HepG2 (cell line): ENCODE measurements around the gene COMT. TPM values are rescaled to one million over a fixed set of nuclear protein-coding genes. Genes with fewer than 3 reads are reported as not detected.
A peak's percentile ranks its signal among the peaks of the same experiment; 100 is the strongest.

ENCODE experiments used
- ATAC-seq: fragments of 200-7000 bp; cut with Tn5 transposase; 3 replicates; pipeline ENCODE4 v1.9.1; 2020; ENCODE audit warnings: mild to moderate bottlenecking, moderate library complexity
- BruUV-seq: library from RNA; stranded (reverse); fragments of 400-500 nt; replicated peaks from 2 replicates; lab custom pipeline; 2021; lab: Mats Ljungman, UMichigan
- CTCF ChIA-PET: fragments of 300-600 bp; formaldehyde crosslinking; extraction: SDS; loops from one replicate; lab custom pipeline; 2021; ENCODE audit warnings: low total read pairs, inconsistent platforms, low intra/inter-chr PET ratio; lab: Yijun Ruan, JAX
- POLR2A ChIA-PET: fragments of 350-600 bp; sonication (Branson Sonifier 250); formaldehyde crosslinking; loops from one replicate; lab custom pipeline; 2020; ENCODE audit warnings: antibody characterized with exemption, inconsistent platforms; lab: Yijun Ruan, JAX
- DNase-seq: peaks from one replicate; pipeline ENCODE4 v3.0.0-alpha.2; 2015; ENCODE audit warnings: low spot score
- FAIRE-seq: peaks from 3 replicates; lab custom pipeline; 2011; peaks lifted over from hg19 to GRCh38; lab: Jason Lieb, UNC
- H2AFZ ChIP-seq: one replicate; pipeline ENCODE4 v1.6.1; 2011; ENCODE audit warnings: low read length, inconsistent platforms
- H3K27ac ChIP-seq: fragments of 300-600 bp; 3 replicates; pipeline ENCODE4 v1.8.0; 2011; ENCODE audit warnings: mixed run types, mild to moderate bottlenecking, mixed read lengths, low read length, inconsistent platforms; ENCODE audit not compliant: insufficient read depth; ENCODE audit errors: extremely low read length
- H3K27me3 ChIP-seq, 2 experiments: fragments of 200-600 bp in 1 of 2; 2 replicates in 1 of 2; 3 replicates in 1 of 2; pipeline versions ENCODE4 v1.6.0 to v1.8.0; 2011; ENCODE audit warnings: low read length in 2 of 2, mild to moderate bottlenecking in 2 of 2, moderate library complexity in 2 of 2, inconsistent platforms in 1 of 2; ENCODE audit not compliant: insufficient read depth in 2 of 2, control insufficient read depth in 1 of 2
- H3K36me3 ChIP-seq, 2 experiments: fragments of 200-600 bp in 1 of 2; replicated peaks in 1 of 2; 2 replicates in 1 of 2; 3 replicates in 1 of 2; pipeline versions ENCODE4 v1.5.1 to v1.8.0; 2011; ENCODE audit warnings: low read length in 2 of 2, inconsistent platforms in 1 of 2; ENCODE audit not compliant: insufficient read depth in 2 of 2, control insufficient read depth in 1 of 2
- H3K4me1 ChIP-seq: 2 replicates; pipeline ENCODE4 v1.5.1; 2012; ENCODE audit warnings: low read length, inconsistent platforms; ENCODE audit not compliant: insufficient read depth
- H3K4me2 ChIP-seq: 2 replicates; pipeline ENCODE4 v1.6.0; 2011; ENCODE audit warnings: low read depth, low read length, inconsistent platforms
- H3K4me3 ChIP-seq, 3 experiments: fragments of 200-600 bp in 1 of 3; sonication (generic), shearing (Covaris generic) in 1 of 3; replicated peaks in 1 of 3; 2 replicates each; pipeline ENCODE4 v1.5.1; 2011 to 2016; ENCODE audit warnings: low read length in 3 of 3, inconsistent platforms in 2 of 3, low read depth in 2 of 3, mild to moderate bottlenecking in 2 of 3, control low read depth in 1 of 3, mixed read lengths in 1 of 3; ENCODE audit not compliant: insufficient read depth in 1 of 3
- H3K79me2 ChIP-seq: one replicate; pipeline ENCODE4 v1.6.1; 2011; ENCODE audit warnings: low read length, inconsistent platforms; ENCODE audit not compliant: insufficient read depth
- H3K9ac ChIP-seq: 2 replicates; pipeline ENCODE4 v1.6.0; 2011; ENCODE audit warnings: mild to moderate bottlenecking, low read depth, low read length, inconsistent platforms; ENCODE audit not compliant: insufficient read depth
- H3K9me3 ChIP-seq: 2 replicates; pipeline ENCODE4 v1.5.1; 2012; ENCODE audit warnings: mild to moderate bottlenecking, low read length
- H4K20me1 ChIP-seq: 2 replicates; pipeline ENCODE4 v1.6.0; 2011; ENCODE audit warnings: inconsistent platforms, mild to moderate bottlenecking, low read length, moderate library complexity; ENCODE audit not compliant: insufficient read depth
- ARHGAP35 ChIP-seq: sonication (generic); formaldehyde crosslinking; IDR thresholded peaks from 2 replicates; pipeline ENCODE4 v1.9.0; 2022; ENCODE audit warnings: mild to moderate bottlenecking, inconsistent platforms, moderate library complexity, missing genetic modification reagents, borderline replicate concordance
- BHLHE40 ChIP-seq: IDR thresholded peaks from 2 replicates; pipeline ENCODE4 v1.6.1; 2011; ENCODE audit warnings: low read length, improper control_type of control experiment
- EZH2 ChIP-seq: conservative IDR thresholded peaks from 2 replicates; pipeline ENCODE4 v1.6.1; 2012; ENCODE audit warnings: mild to moderate bottlenecking, low read depth, low read length, moderate library complexity
- GATAD1 ChIP-seq: IDR thresholded peaks from 2 replicates; pipeline ENCODE4 v1.6.1; 2016; ENCODE audit warnings: missing genetic modification reagents, missing compliant biosample characterization
- GTF3A ChIP-seq: sonication (generic); formaldehyde crosslinking; conservative IDR thresholded peaks from 2 replicates; pipeline ENCODE4 v1.4.0; 2020; ENCODE audit warnings: mild to moderate bottlenecking, missing genetic modification reagents
- HDAC2 ChIP-seq: sonication (generic); formaldehyde crosslinking; IDR thresholded peaks from 2 replicates; pipeline ENCODE4 v1.4.0; 2020; ENCODE audit warnings: missing genetic modification reagents
- KLF12 ChIP-seq: sonication (generic); formaldehyde crosslinking; IDR thresholded peaks from 2 replicates; pipeline ENCODE4 v1.4.0; 2020; ENCODE audit warnings: missing genetic modification reagents, borderline replicate concordance
- MAF1 ChIP-seq: sonication (generic); formaldehyde crosslinking; IDR thresholded peaks from 2 replicates; pipeline ENCODE4 v1.5.0; 2020; ENCODE audit warnings: missing genetic modification reagents, borderline replicate concordance
- POLR2A ChIP-seq, 2 experiments: IDR thresholded peaks; 2 replicates each; pipeline ENCODE4 v1.6.1; 2011; ENCODE audit warnings: low read depth in 2 of 2, low read length in 2 of 2, mild to moderate bottlenecking in 1 of 2, moderate library complexity in 1 of 2; ENCODE audit not compliant: insufficient read depth in 1 of 2
- ZFP36L1 ChIP-seq: sonication (generic); formaldehyde crosslinking; IDR thresholded peaks from 2 replicates; pipeline ENCODE4 v1.8.0; 2022; ENCODE audit warnings: mild to moderate bottlenecking, missing genetic modification reagents, moderate library complexity
- ZMYM2 ChIP-seq: sonication (generic); formaldehyde crosslinking; IDR thresholded peaks from 2 replicates; pipeline ENCODE4 v1.8.0; 2022; ENCODE audit warnings: mild to moderate bottlenecking, missing genetic modification reagents
- ZNF556 ChIP-seq: sonication (generic); formaldehyde crosslinking; IDR thresholded peaks from 2 replicates; pipeline ENCODE4 v1.4.0; 2020; ENCODE audit warnings: mild to moderate bottlenecking, missing genetic modification reagents, borderline replicate concordance
- ZNF841 ChIP-seq: sonication (generic); formaldehyde crosslinking; IDR thresholded peaks from 2 replicates; pipeline ENCODE4 v1.8.1; 2023; ENCODE audit warnings: missing genetic modification reagents, borderline replicate concordance
- WGBS: methylation state at CpG from one replicate; pipeline ENCODE4 v1.1.6; 2017; ENCODE audit warnings: low lambda C conversion rate; 5-methylcytosine and 5-hydroxymethylcytosine counted together
- in situ Hi-C: cut with HindIII; loops from 2 replicates; pipeline ENCODE4 v1.10.0; 2017; ENCODE audit warnings: low pct_unique_long_range_greater_than_20kb; ENCODE audit not compliant: extremely low pct_ligation_motif_present
- intact Hi-C: fragments of 100-400 bp; cut with micrococcal nuclease; formaldehyde crosslinking; loops from one replicate; pipeline ENCODE4 v1.10.0; 2022; ENCODE audit not compliant: unreplicated experiment
- polyA plus RNA-seq, 8 experiments: library from polyadenylated mRNA; depleted of rRNA in 3 of 8; stranded (reverse) in 7 of 8; unstranded in 1 of 8; fragments of >200 nt; fragmentation: Illumina TruSeq in 4 of 8; extraction: Trizol in 4 of 8; gene quantifications; 2 replicates each; pipeline versions ENCODE4 v1.2.1 to v1.2.3, GENCODE V29; 2011 to 2016; ENCODE audit warnings: low read depth in 4 of 8, missing spikeins in 1 of 8, mixed read lengths in 1 of 8; ENCODE audit not compliant: insufficient read depth in 1 of 8
- total RNA-seq, 5 experiments: library from RNA; depleted of rRNA; stranded (reverse); fragments of >200 nt; fragmentation: Illumina TruSeq; extraction: Trizol; gene quantifications; 2 replicates each; pipeline ENCODE4 v1.2.3, GENCODE V29; 2016; ENCODE audit warnings: low read depth in 1 of 5

The COMT gene
- total and polyA plus RNA-seq, 2 of the 13 experiments (the other 11 are each of a cell fraction or from before 2014, with no cell fraction given), result 156 to 162 TPM

DNA sequence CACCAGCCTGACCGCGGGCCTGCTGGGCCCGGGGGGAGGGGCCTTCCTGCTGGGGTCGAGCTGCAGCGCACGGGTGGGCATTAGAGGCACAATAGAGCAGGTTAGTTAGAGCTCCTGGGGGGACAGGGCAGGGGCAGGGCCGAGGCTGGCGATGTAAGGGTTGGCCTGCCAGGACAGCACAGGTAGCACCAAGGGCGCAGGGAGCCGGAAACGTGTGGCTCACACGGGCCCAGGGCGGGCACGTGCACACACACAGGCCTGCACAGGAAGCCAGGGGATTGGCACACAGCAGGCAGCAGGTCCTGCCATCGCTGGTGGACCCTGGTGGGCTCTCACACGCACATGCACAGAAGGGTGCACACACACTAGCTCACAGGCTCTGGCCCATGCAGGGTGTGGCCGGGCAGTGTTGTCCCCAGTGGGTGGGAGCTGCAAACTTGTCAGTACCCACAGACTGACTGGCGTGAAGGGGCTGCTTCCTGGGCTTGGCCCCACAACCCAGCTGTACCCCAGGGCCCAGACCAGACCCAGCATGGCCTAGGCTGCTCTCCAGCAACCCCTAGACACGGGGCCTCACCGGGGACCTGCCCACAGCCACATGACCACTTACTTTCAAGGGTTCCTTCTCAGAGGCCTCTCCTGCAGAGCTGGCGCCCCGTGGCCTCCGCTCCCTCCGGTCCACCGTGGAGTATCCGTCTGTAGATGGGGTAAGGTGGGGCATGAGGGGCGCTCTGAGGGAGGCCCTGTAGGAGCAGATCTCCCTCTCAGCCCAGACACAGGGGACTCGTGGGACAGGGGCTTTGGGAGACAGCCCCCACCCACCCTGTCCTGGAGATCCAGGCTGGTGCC lies 29.9 kb downstream of the COMT start (continued):
- no peak for TF ChIP-seq HDAC2 (CRISPR knock-in tag)
- 0 out of 2 replicates have a peak, but pooled peaks have one; percentile 12 for TF ChIP-seq ZNF556 (CRISPR knock-in tag)
- TF ChIP-seq KLF12 (CRISPR knock-in tag), result no peak
- 0 out of 2 replicates have a peak, but pooled peaks have one; percentile 14 for TF ChIP-seq MAF1
- no peak for TF ChIP-seq ZNF841
- no peak for TF ChIP-seq ZMYM2 (CRISPR knock-in tag)
- TF ChIP-seq GATAD1, result no peak
- no peak; the same call in 1 of the 2 replicates for TF ChIP-seq ARHGAP35 (CRISPR knock-in tag)
- TF ChIP-seq GTF3A (CRISPR knock-in tag), result no peak
- TF ChIP-seq EZH2, result no peak
- no peak for TF ChIP-seq BHLHE40

DNA sequence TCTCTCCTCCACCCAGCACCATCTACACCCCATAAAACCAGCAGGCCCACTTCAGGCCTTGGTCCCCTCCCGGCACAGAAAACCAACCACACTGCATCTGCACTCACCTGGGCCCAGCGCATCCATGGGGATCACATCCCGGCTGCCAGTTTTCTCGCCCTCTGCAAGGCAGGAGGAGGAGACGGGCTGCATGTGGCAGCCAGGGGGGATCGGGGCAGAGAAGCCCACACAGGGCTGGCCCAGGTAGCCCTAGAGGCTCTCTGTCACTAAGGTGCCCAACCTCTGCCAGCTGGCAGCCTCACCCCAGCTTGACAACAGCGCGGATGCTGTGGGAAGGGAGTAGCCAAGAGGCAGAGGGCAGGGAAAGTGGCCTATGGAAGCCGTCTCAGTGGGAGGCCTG lies 30.7 kb downstream of the COMT start:
- Histone ChIP-seq H3K27me3 (no peaks in the 10 kb centered on the region), H3K9me3 (no peaks in the 10 kb centered on the region), H4K20me1 (no peaks in the 10 kb centered on the region), H3K36me3 (peaks cover 7 to 16% of the 10 kb centered on the region in 2 experiments; a peak in 4 of 5 replicates), H3K4me3 (no peak overlapping the region), H3K4me2 (no peak overlapping the region), H3K79me2 (no peaks in the 10 kb centered on the region), H3K4me1 (peaks cover 44% of the 10 kb centered on the region), H3K27ac (peak overlapping the region; percentile 79), H2AFZ (no peak overlapping the region), H3K9ac (no peak overlapping the region)
- POLR2A ChIA-PET, result interaction anchor here (0.9 to 3.2 kb wide), 3 partner anchors 10 to 41 kb away, joined by 3 to 12 read pairs (median 11); no protein-coding TSS in a partner anchor
- FAIRE-seq (no peak), DNase-seq (no peak), ATAC-seq (no peak)
- BruUV-seq, result no TSS peak
- intact Hi-C loops, result no loop called here
- TF ChIP-seq ZFP36L1 (CRISPR knock-in tag) (no peak), POLR2A (IDR thresholded peaks at IDR 0.05; ENCODE audit: insufficient read depth in 1 of 2, low read depth in 2 of 2, low read length in 2 of 2) (peak in 1 of 2 experiments; percentile 36; a peak in 1 of 4 replicates)
- WGBS, result 97% methylated on average over 7 of the region's 9 CpGs
- CTCF ChIA-PET, result no interaction called here
- in situ Hi-C loops, result loop anchor here (5.0 kb wide), 1 partner anchor 40 kb away; no protein-coding TSS in a partner anchor
